Mesendoderm (in vitro differentiated cells): ENCODE results near the gene CMAS.
"Not testable (repeated sequence)": the region's sequence is repeated elsewhere in the genome, so short reads cannot be mapped to it uniquely, and the experiment has no call there.

Experiments
- DNase-seq: peaks from one replicate; pipeline ENCODE4 v3.0.0; 2013
- H2AK5ac ChIP-seq: 2 replicates; pipeline ENCODE4 v1.6.1; 2013; ENCODE audit warnings: low read length, inconsistent platforms
- H2BK120ac ChIP-seq: 2 replicates; pipeline ENCODE4 v1.6.1; 2013; ENCODE audit warnings: low read depth, mild to moderate bottlenecking, low read length, moderate library complexity, mixed read lengths
- H2BK15ac ChIP-seq: replicated peaks from 2 replicates; pipeline ENCODE4 v1.6.1; 2013; ENCODE audit warnings: low read depth, mild to moderate bottlenecking, moderate library complexity
- H2BK5ac ChIP-seq: 2 replicates; pipeline ENCODE4 v1.6.1; 2013; ENCODE audit warnings: low read length, inconsistent platforms
- H3K18ac ChIP-seq: 2 replicates; pipeline ENCODE4 v1.6.1; 2013; ENCODE audit warnings: mild to moderate bottlenecking, low read length, mixed read lengths
- H3K23ac ChIP-seq: one replicate; pipeline ENCODE4 v1.6.1; 2013; ENCODE audit warnings: low read length
- H3K27ac ChIP-seq: 2 replicates; pipeline ENCODE4 v1.5.1; 2013; ENCODE audit warnings: low read depth, mild to moderate bottlenecking, inconsistent platforms, low read length, moderate library complexity
- H3K27me3 ChIP-seq: 2 replicates; pipeline ENCODE4 v1.6.1; 2013; ENCODE audit warnings: low read length, control low read depth, mild to moderate bottlenecking, inconsistent platforms; ENCODE audit not compliant: insufficient read depth, poor library complexity
- H3K36me3 ChIP-seq: 2 replicates; pipeline ENCODE4 v1.6.1; 2013; ENCODE audit warnings: low read length, inconsistent platforms; ENCODE audit not compliant: control insufficient read depth, insufficient read depth
- H3K4ac ChIP-seq: one replicate; pipeline ENCODE4 v1.6.1; 2013; ENCODE audit warnings: low read depth, mild to moderate bottlenecking, low read length, moderate library complexity
- H3K4me1 ChIP-seq: 2 replicates; pipeline ENCODE4 v1.6.1; 2013; ENCODE audit warnings: low read depth, low read length, inconsistent platforms; ENCODE audit not compliant: control insufficient read depth
- H3K4me2 ChIP-seq: 2 replicates; pipeline ENCODE4 v1.6.1; 2013; ENCODE audit warnings: low read length
- H3K4me3 ChIP-seq: 2 replicates; pipeline ENCODE4 v1.5.1; 2013; ENCODE audit warnings: mild to moderate bottlenecking, low read length
- H3K56ac ChIP-seq: one replicate; pipeline ENCODE4 v1.6.1; 2013; ENCODE audit warnings: low read length
- H3K79me1 ChIP-seq: 2 replicates; pipeline ENCODE4 v1.6.1; 2013; ENCODE audit warnings: low read length, inconsistent platforms
- H3K79me2 ChIP-seq: 2 replicates; pipeline ENCODE4 v1.6.1; 2013; ENCODE audit warnings: mild to moderate bottlenecking, low read length; ENCODE audit not compliant: control insufficient read depth, insufficient read depth
- H3K9ac ChIP-seq: 2 replicates; pipeline ENCODE4 v1.6.1; 2013; ENCODE audit warnings: low read length, inconsistent platforms
- H4K5ac ChIP-seq: one replicate; pipeline ENCODE4 v1.6.1; 2013; ENCODE audit warnings: low read length
- H4K8ac ChIP-seq: one replicate; pipeline ENCODE4 v1.6.1; 2013; ENCODE audit warnings: low read depth, mild to moderate bottlenecking, control low read depth, low read length, moderate library complexity
- WGBS: extraction: QIAGEN DNeasy Blood & Tissue Kit; methylation state at CpG from one replicate; pipeline ENCODE4 v1.1.7; 2013; ENCODE audit warnings: low lambda C conversion rate, missing lambda C conversion rate; ENCODE audit not compliant: insufficient coverage; ENCODE audit errors: extremely low coverage; 5-methylcytosine and 5-hydroxymethylcytosine counted together

Gene CMAS

GRCh38 chr12:22048351-22049041 is 2.5 kb downstream of the CMAS start:
- Histone ChIP-seq H3K79me1 (peaks cover 8% of the 10 kb centered on the region), H3K23ac (no peak overlapping the region), H4K5ac (no peak overlapping the region), H3K36me3 (no peaks in the 10 kb centered on the region), H3K4ac (no peak overlapping the region), H3K27ac (no peak overlapping the region), H2BK120ac (no peak overlapping the region), H3K4me2 (no peak overlapping the region), H4K8ac (no peak overlapping the region), H3K9ac (no peak overlapping the region), H2BK5ac (no peak overlapping the region), H3K4me1 (peaks cover 5% of the 10 kb centered on the region), H3K56ac (peak overlapping the region; percentile 30), H3K79me2 (peaks cover 7% of the 10 kb centered on the region), H3K27me3 (no peaks in the 10 kb centered on the region), H3K18ac (no peak overlapping the region), H3K4me3 (no peak overlapping the region), H2AK5ac (no peak overlapping the region), H2BK15ac (no peak overlapping the region)
- no peak for DNase-seq
- no CpG with 5 or more reads among the region's 4 CpGs for WGBS

GRCh38 chr12:22050078-22050477 is 4.1 kb downstream of the CMAS start:
- no peak overlapping the region for H3K4ac ChIP-seq
- H4K5ac ChIP-seq: no peak overlapping the region
- H3K56ac ChIP-seq: no peak overlapping the region
- H3K4me3 ChIP-seq: no peak overlapping the region
- H2BK15ac ChIP-seq: no peak overlapping the region
- H3K27ac ChIP-seq: no peak overlapping the region
- H3K79me1 ChIP-seq: peaks cover 8% of the 10 kb centered on the region
- H3K27me3 ChIP-seq: no peaks in the 10 kb centered on the region
- H2BK120ac ChIP-seq: no peak overlapping the region
- no peaks in the 10 kb centered on the region for H3K36me3 ChIP-seq
- H2BK5ac ChIP-seq: no peak overlapping the region
- H3K23ac ChIP-seq: no peak overlapping the region
- H3K4me1 ChIP-seq: no peaks in the 10 kb centered on the region
- peaks cover 9% of the 10 kb centered on the region for H3K79me2 ChIP-seq
- H3K18ac ChIP-seq: no peak overlapping the region
- H4K8ac ChIP-seq: no peak overlapping the region
- no peak overlapping the region for H3K4me2 ChIP-seq
- no peak overlapping the region for H3K9ac ChIP-seq
- DNase-seq: no peak
- no peak overlapping the region for H2AK5ac ChIP-seq
- no CpG with 5 or more reads among the region's 4 CpGs for WGBS

- Histone ChIP-seq H3K9ac (no peak overlapping the region), H3K79me1 (peaks cover 8% of the 10 kb centered on the region), H3K23ac (no peak overlapping the region), H3K27me3 (no peaks in the 10 kb centered on the region), H3K4me1 (no peaks in the 10 kb centered on the region), H3K4ac (no peak overlapping the region), H2BK15ac (no peak overlapping the region), H4K5ac (no peak overlapping the region), H2BK5ac (no peak overlapping the region), H3K79me2 (peaks cover 9% of the 10 kb centered on the region), H2BK120ac (no peak overlapping the region), H3K27ac (no peak overlapping the region), H3K4me3 (no peak overlapping the region), H4K8ac (no peak overlapping the region), H3K4me2 (no peak overlapping the region), H2AK5ac (no peak overlapping the region), H3K18ac (no peak overlapping the region), H3K56ac (no peak overlapping the region), H3K36me3 (no peaks in the 10 kb centered on the region)
- no peak for DNase-seq
These were observed 5.2 kb downstream of the CMAS start for GRCh38 chr12:22051114-22051698.

GRCh38 chr12:22052994-22053393 is 7.0 kb downstream of the CMAS start:
- H3K9ac ChIP-seq, H4K8ac ChIP-seq, H4K5ac ChIP-seq, H3K4me2 ChIP-seq, DNase-seq, H2BK15ac ChIP-seq, H3K27ac ChIP-seq, H3K27me3 ChIP-seq, H3K4me1 ChIP-seq, H3K23ac ChIP-seq, H3K36me3 ChIP-seq, H3K4ac ChIP-seq, H3K56ac ChIP-seq, H3K79me2 ChIP-seq, H2AK5ac ChIP-seq, H2BK5ac ChIP-seq, H3K18ac ChIP-seq, H2BK120ac ChIP-seq, H3K4me3 ChIP-seq, H3K79me1 ChIP-seq: not testable (repeated sequence)
- WGBS: no CpG with 5 or more reads among the region's 6 CpGs

- Histone ChIP-seq H3K27ac (no peak overlapping the region), H3K4me3 (no peak overlapping the region), H3K4me2 (no peak overlapping the region), H3K27me3 (no peaks in the 10 kb centered on the region), H2BK5ac (no peak overlapping the region), H2BK120ac (no peak overlapping the region), H3K56ac (no peak overlapping the region), H3K4me1 (no peaks in the 10 kb centered on the region), H4K5ac (no peak overlapping the region), H4K8ac (no peak overlapping the region), H2AK5ac (no peak overlapping the region), H3K23ac (no peak overlapping the region), H3K4ac (no peak overlapping the region), H3K36me3 (no peaks in the 10 kb centered on the region), H3K79me1 (peaks cover 3% of the 10 kb centered on the region), H3K79me2 (peaks cover 2% of the 10 kb centered on the region), H3K18ac (no peak overlapping the region), H2BK15ac (no peak overlapping the region), H3K9ac (no peak overlapping the region)
- WGBS: no CpG with 5 or more reads among the region's 3 CpGs
- no peak for DNase-seq
These were observed 8.1 kb downstream of the CMAS start for GRCh38 chr12:22054155-22054554.

GRCh38 chr12:22056607-22057006 is 10.6 kb downstream of the CMAS start:
- H4K5ac ChIP-seq: no peak overlapping the region
- H3K23ac ChIP-seq: no peak overlapping the region
- H3K27me3 ChIP-seq: no peaks in the 10 kb centered on the region
- H3K79me1 ChIP-seq: no peaks in the 10 kb centered on the region
- no peaks in the 10 kb centered on the region for H3K36me3 ChIP-seq
- H3K79me2 ChIP-seq: peaks cover 2% of the 10 kb centered on the region
- H2AK5ac ChIP-seq: no peak overlapping the region
- H3K4me2 ChIP-seq: no peak overlapping the region
- H3K9ac ChIP-seq: no peak overlapping the region
- WGBS: no CpG with 5 or more reads among the region's 2 CpGs
- no peak overlapping the region for H3K4me3 ChIP-seq
- H3K4ac ChIP-seq: no peak overlapping the region
- no peak overlapping the region for H4K8ac ChIP-seq
- no peak for DNase-seq
- H3K4me1 ChIP-seq: no peaks in the 10 kb centered on the region
- no peak overlapping the region for H2BK15ac ChIP-seq
- no peak overlapping the region for H2BK5ac ChIP-seq
- H3K56ac ChIP-seq: no peak overlapping the region
- no peak overlapping the region for H3K18ac ChIP-seq
- H2BK120ac ChIP-seq: no peak overlapping the region
- H3K27ac ChIP-seq: no peak overlapping the region
